ENCODE measurements around the gene HIVEP3. TPM values are rescaled to one million over a fixed set of nuclear protein-coding genes. Genes with fewer than 3 reads are reported as not detected.

HIVEP3 gene
- total RNA-seq, 1 experiment from 2014 or later, result 0.32 TPM

DNA sequence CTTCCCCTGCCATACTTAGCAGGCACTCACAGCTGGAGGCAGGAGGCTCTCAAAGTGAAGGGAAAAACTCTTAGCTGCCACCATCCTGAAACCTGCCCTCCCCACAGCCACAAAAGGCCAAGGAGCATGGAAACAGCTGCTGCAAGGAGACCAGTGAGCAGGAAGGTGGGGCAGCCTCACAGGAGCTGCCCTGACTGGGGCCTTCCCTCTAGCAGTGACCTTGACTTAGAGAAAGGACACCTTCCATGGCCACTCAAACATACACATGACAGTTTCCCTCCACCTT is 126.3 kb downstream of the HIVEP3 start:
- in situ Hi-C loops (cut with HindIII; ENCODE audit: low pct_unique_long_range_greater_than_20kb, low sequenced_read_pairs), result no loop called here
- DNase-seq (ENCODE audit: low read depth, low spot score), result no peak

DNA sequence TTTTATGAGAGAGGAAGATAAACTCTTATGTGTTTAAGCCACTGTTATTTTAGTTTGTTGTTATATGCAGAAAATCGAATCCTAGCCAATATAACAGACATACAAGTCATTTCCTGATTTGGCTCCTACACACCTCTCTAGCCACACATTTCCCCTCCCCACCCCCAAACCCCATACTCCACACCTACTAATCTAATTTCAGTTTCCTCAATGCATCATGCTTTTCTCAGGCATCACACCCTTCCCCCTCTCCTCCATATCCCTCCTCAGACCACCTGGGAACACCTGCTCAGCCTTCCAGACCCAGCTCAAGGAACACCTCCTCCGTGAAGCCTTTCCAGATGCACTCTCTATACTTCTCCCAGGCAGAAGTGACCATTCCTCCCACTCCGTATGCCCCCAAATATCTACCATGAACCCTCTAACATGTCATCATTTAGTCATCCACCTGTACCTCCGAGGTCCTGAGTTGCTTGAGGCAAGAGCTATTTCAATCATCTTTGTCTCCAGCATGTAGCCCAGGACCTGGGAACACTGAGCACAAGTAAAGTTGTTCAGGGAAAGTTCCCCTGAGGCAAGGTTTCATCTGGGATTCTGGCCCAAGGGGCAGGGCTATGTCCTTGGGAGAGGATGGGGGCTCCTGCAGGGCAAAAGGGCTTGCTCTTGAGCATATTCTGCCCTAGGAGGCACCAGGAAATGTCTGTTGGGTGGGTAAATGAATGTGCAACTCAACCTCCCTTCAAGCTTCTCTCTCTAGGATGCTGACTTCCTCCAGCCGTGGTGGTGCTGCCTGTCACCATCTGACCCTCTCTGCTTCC is 126.8 kb downstream of the HIVEP3 start:
- DNase-seq (ENCODE audit: low read depth, low spot score), result no peak
- in situ Hi-C loops (cut with HindIII; ENCODE audit: low pct_unique_long_range_greater_than_20kb, low sequenced_read_pairs), result no loop called here

DNA sequence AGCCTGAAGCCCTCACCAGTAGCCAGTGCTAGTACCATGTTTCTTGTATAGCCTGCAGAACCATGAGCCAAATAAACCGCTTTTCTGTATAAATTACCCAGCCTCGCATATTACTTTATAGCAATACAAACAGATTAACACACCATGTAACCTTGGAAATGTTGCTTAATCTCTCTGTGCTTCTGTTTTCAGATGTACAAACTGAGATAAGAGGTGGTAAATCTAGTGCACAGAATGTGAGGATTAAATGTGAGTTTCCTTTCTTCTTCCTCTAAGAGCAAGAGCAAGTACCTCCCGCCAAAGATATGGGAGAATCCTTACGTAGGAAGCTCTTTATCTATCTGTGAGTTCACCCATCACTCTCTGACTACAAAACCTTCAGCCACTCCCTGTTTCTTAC is 128.4 kb downstream of the HIVEP3 start:
- in situ Hi-C loops (cut with HindIII; ENCODE audit: low pct_unique_long_range_greater_than_20kb, low sequenced_read_pairs), result no loop called here
- no peak for DNase-seq (ENCODE audit: low read depth, low spot score)

DNA sequence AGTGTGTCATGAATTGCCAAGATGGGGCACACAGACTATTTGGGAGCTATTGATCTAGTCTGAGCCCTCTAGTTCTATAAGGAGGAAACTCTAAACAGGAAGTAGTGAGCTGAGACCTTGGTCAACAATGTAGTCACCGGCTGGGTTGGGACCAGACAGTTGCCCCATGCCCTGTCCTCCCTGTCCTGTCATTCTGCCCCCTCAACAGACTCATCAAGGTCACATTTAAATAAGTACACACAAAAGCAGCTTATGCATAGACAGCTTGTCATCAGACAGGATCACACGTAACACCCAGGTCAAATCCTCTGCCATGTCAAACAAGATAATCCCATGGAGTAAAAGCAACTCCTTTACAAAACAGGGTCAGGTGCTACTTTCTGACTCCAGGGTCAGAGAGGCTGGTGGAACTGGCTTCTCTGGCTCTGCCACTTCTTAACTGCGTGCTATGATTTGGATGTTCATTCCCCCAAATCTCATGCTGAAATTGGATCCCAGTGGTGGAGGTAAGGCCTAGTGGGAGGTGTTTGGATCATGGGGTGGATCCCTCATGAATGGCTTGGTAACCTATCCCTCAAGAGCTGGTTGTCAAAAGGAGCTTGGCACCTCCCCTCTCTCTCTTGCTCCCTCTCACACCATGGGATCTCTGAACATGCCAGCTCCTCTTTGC is 128.9 kb downstream of the HIVEP3 start:
- no peak for DNase-seq (ENCODE audit: low read depth, low spot score)
- in situ Hi-C loops (cut with HindIII; ENCODE audit: low pct_unique_long_range_greater_than_20kb, low sequenced_read_pairs), result no loop called here

DNA sequence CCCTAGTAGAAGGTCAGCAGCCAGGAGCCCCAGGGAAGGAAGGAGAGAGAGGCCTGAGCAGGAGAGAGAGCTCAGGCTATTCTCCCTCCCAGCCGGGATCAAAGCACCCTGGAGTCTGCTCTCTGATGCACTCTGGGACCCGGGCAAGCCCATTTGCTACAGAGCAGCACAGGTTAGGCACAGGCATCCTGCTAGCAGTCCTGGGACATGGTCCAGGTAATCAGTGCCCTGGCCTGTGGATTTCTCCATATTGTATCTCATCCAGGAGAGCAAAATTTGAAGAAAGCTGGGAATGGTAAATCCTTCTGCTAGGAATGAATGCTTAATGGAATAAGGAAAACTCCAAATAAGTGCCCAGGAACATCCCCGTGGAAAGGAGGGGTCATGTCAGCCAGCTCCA is 130.3 kb downstream of the HIVEP3 start:
- DNase-seq (ENCODE audit: low read depth, low spot score), result no peak
- in situ Hi-C loops (cut with HindIII; ENCODE audit: low pct_unique_long_range_greater_than_20kb, low sequenced_read_pairs), result no loop called here

DNA sequence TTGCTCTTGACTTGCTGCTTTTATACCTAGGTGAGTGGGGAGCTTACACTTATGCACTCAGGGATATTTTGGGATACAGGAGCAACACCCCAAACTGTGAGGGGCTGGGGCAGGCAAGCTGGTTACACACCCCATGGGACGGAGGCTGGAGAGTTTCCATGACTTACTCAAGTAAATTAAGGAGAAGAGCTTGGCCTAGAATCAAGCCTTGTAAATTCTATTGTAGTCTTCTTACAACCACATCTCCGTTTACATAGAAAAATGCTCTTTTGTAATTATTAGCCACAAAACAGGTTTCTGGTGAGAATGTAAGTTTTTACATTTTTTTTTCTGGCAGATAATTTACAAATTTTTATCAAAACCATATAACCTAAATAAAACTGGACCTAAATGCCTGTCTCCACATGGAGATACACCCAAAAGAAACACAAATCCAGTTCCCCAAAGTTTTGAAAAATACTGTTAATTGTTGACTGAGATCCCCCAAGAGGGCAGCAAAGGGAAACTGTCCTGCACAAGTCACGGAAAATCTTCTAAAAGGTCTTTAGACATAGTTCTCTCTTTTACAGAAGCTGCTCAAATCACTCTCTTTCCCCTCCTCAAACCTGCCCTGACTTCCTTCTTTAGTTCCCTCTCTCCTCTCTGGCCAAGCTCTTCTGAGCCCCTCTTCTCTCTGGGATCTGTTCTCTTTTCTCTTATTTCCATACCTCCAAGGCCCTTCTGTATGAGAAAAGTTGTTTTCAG is 134.0 kb downstream of the HIVEP3 start:
- DNase-seq (ENCODE audit: low read depth, low spot score), result no peak
- in situ Hi-C loops (cut with HindIII; ENCODE audit: low pct_unique_long_range_greater_than_20kb, low sequenced_read_pairs), result no loop called here

DNA sequence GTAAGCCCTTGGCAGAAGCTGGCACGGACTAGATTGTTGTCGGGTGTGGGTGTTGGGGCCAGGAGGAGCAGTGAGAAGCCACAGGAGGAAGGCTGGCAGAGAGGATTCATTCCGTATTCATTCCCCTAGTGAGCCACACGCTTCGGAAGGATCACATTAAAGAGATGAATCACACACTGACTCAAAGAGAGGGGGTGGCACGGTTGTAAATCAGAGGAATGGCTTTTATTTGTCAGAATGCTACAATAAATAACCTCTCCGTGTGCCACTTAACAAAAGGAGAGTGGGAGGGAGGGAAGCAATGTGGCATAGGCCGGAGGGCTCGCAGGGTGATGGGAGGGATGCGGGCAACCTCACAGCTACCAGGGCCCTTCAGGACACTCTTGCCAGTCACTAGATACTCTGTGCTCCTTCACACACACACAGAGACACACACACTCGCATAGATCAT is 135.5 kb downstream of the HIVEP3 start:
- in situ Hi-C loops (cut with HindIII; ENCODE audit: low pct_unique_long_range_greater_than_20kb, low sequenced_read_pairs), result no loop called here
- no peak for DNase-seq (ENCODE audit: low read depth, low spot score)

DNA sequence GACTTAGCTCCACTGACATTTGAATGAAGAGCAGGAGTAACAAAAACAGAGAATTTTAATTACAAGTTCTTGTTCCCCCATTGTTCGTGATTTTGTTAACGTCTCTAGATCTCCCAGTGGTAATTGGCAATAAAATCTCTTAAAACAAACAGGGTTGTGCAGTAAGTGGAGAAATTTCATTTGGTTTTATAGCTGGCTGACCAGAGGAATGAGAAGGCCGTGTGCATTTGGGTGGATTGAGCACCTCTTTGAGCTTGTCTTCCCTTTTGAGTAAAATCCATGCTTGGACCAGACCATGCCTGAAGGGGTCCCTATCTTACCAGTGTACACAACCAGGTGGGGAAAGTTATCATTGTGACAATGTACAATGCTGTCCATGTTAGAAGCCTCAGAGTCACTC is 137.8 kb downstream of the HIVEP3 start:
- in situ Hi-C loops (cut with HindIII; ENCODE audit: low pct_unique_long_range_greater_than_20kb, low sequenced_read_pairs), result no loop called here
- DNase-seq (ENCODE audit: low read depth, low spot score), result no peak

DNA sequence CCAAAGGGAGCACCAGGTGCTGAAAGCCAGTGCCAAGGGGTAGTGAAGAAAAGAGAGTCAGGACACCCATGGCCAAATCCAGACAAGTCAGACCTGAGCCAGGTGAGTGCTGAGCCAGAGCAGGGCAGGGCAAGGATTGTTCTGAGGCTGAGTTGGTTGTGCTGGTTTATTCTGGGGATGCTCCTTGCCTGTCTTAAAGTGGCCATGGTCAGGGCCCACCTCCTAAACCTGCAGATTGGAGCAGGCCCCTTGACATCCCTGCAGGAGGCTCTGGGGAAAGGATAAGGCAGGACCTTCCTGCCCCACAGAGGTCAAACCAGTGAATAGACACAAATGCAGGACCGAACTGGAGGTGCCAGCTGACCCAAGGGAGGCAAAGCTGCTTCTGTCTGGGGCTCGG is 138.4 kb downstream of the HIVEP3 start:
- no peak for DNase-seq (ENCODE audit: low read depth, low spot score)
- in situ Hi-C loops (cut with HindIII; ENCODE audit: low pct_unique_long_range_greater_than_20kb, low sequenced_read_pairs), result no loop called here

DNA sequence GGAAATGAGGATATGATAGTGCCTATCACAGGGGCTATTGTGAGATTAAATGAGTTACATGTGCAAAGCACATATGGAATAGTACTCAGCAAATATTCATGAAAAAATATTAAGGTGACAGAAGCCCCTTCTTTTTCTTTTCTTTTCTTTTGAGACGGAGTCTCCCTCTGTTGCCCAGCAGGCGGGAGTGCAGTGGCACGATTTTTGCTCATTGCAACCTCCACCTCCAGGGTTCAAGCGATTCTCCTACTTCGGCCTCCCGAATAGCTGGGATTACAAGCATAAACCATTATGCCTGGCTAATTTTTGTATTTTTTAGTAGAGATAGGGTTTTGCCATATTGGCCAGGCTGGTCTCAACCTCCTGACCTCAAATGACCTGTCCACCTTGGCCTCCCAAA is 139.4 kb downstream of the HIVEP3 start:
- in situ Hi-C loops (cut with HindIII; ENCODE audit: low pct_unique_long_range_greater_than_20kb, low sequenced_read_pairs), result no loop called here
- no peak for DNase-seq (ENCODE audit: low read depth, low spot score)

DNA sequence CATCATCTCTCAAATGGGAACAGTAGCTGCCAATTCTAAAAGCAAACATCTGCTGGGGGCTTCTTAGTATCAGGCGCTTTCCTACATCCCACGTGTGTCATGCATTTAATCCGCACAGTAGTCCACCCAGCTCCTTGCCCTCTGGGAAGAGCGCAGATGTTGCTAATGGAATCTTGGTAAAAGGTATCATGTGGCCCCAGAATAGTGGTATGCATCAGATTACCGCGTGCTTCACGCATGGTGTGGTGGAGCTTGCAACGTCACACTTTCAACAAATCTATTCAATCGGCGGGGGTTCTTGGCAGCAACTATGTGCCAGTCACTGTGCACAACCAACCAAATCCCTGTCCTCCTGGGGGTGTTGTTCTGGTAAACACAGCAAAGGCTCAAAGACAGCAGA is 141.0 kb downstream of the HIVEP3 start:
- DNase-seq (ENCODE audit: low read depth, low spot score), result no peak
- in situ Hi-C loops (cut with HindIII; ENCODE audit: low pct_unique_long_range_greater_than_20kb, low sequenced_read_pairs), result no loop called here

DNA sequence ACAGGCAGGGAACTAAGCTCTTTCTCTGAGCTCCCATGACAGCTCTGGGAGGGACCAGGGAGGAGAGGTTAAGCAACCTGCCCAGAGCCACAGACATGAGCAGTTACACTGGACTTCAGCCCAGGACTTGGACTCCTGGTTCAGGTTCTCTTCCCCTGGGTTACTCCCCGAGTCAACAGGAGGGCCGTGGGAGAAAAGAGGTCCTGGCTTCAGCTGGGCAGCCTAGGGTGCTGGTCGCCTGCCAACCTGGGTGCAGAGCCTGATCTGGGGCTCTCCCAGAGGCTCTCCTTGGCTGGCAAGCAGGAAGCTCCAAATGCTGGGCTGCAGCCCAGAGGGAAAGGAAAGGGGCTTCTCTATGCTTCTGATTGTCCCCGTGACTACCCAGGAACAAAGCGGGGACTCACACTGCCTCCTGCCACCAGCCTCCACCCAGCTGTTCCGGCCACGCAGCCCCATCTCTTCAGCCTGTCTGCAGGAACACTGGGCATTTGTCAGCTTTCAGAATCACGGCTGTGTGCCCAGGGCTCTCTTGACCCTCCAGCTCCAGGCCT is 141.8 kb downstream of the HIVEP3 start:
- peak; percentile 29 for DNase-seq (ENCODE audit: low read depth, low spot score)
- in situ Hi-C loops (cut with HindIII; ENCODE audit: low pct_unique_long_range_greater_than_20kb, low sequenced_read_pairs), result no loop called here

DNA sequence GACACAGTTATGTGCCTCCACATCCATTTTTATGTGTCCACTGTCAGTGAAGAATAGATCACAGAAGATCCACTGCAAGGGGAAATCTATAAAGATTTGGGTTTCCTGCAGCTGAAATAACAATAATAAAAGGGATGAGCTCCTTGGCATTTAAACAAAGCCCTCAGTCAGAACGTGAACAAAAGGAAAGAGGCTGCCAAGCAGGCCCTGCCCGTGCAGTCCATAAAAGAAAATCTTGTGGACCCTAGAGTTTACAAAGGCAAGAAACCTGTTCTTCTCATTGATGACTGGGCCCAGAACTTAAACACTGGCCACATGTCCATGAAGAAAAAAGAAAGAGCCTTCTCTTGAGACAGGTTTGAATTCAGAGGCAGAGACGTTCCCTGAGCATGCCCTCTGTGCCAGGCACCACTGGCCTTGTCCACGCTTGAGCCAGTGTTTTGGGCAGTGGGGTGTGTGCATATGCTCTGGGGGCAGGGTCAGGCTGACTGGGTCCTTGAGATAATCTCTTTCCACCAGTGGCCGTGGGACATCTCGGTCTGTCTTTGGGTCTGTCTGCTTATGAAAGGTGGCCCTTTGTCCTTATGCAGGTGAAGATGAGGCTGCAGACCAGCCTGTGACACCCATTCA is 142.7 kb downstream of the HIVEP3 start:
- in situ Hi-C loops (cut with HindIII; ENCODE audit: low pct_unique_long_range_greater_than_20kb, low sequenced_read_pairs), result no loop called here
- no peak for DNase-seq (ENCODE audit: low read depth, low spot score)

DNA sequence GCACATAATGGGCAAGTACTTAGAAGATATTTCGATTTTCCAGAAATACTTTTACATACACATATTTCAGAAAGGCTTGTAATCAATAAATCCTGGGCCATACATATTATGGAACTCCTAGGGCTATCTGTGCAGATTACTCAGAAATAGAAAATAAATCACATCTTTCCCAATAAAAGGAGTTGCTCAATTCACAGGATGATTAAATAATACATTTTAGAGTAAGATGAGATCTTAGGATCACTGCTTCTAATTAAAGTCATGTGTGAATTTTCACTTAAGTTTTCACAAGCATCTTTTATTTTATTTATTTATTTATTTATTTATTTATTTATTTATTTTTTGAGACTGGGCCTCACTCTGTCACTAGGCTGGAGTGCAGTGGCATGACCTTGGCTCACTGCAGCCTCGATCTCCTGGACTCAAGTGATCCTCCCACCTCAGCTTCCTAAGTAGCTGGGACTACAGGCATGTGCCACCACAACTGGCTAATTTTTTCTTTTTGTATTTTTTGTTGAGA is 144.2 kb downstream of the HIVEP3 start:
- in situ Hi-C loops (cut with HindIII; ENCODE audit: low pct_unique_long_range_greater_than_20kb, low sequenced_read_pairs), result no loop called here
- no peak for DNase-seq (ENCODE audit: low read depth, low spot score)

DNA sequence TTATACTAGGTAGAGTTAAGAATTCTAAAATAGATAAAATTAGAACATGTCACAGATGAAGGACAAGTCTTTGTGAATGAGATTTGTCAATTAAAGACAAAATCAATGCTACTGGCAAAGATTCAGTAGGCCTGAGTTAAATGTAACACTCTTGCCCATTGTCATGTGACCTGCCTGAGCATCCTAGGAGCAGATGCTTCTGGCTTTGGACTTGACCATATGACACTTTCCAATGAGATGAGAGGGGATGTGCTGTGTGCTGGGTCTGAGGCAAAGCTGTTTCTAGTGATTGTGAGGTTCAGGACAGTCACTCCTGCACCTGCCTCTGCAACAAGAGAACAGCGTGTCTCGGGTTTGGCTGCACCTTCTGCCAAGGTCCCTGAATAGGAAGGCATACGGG is 144.9 kb downstream of the HIVEP3 start:
- in situ Hi-C loops (cut with HindIII; ENCODE audit: low pct_unique_long_range_greater_than_20kb, low sequenced_read_pairs), result no loop called here
- DNase-seq (ENCODE audit: low read depth, low spot score), result no peak

DNA sequence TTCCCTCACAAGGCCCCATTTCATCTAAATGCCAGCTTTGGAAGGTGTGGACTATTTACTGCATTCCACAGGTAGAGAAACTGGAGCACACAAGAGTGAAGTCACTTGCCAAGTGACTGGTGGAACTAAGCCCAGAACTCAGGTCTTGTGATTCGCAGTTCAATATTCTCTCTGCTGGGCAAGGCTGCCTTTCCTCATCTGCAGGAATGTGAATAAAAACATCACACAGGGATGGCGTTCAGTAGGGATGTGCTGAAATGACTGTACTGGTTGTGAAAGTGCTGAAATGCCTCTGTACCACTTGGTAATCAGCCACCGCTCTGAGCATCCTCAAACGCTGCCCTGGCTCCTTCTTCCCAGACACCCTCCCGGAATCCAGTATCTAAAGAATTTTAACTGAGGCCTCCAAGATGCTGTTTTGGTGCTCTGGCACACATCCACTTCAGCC is 145.6 kb downstream of the HIVEP3 start:
- no peak for DNase-seq (ENCODE audit: low read depth, low spot score)
- in situ Hi-C loops (cut with HindIII; ENCODE audit: low pct_unique_long_range_greater_than_20kb, low sequenced_read_pairs), result no loop called here

DNA sequence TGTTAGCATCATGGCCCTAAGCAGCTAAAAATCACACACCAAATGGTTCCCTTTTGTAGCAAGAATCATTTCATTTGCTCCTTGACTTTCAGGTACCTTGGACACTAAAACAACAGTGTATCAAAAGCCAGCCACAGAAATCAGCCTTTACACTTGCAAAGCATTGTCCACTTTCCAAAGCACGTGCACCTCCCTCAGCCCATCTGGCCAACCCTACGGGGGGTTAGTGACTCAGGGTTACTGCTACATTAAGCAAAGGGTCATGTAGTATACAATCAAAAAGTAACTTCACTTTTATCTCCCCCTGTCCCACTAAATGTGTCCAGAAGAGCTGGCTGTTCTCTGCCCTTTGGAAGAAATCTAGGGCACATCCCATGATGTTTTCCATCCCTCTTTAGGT is 149.7 kb downstream of the HIVEP3 start:
- in situ Hi-C loops (cut with HindIII; ENCODE audit: low pct_unique_long_range_greater_than_20kb, low sequenced_read_pairs), result no loop called here
- no peak for DNase-seq (ENCODE audit: low read depth, low spot score)

DNA sequence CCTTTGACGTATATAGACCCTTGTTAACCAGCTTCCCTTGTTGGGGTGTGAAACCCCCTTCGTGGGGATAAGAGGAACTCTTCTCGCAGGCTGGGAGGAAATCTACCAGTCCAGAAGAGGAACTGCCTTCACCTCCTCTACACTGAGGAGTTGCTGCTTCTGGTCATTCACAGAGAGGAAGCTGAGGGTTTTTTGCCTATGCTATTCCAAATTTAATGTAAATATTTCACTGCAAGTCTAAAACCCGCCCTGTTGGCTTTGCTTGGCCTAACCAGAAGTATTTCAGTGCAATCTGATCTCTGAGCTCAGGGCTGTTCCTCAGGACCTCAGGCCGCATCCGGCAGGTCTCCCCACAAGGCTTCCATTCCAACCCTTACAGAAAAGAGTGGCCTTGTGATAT is 150.1 kb downstream of the HIVEP3 start:
- no peak for DNase-seq (ENCODE audit: low read depth, low spot score)
- in situ Hi-C loops (cut with HindIII; ENCODE audit: low pct_unique_long_range_greater_than_20kb, low sequenced_read_pairs), result no loop called here
